PC-3 (cell line): ENCODE results near the gene ANKMY2. TPM values are rescaled to one million over a fixed set of nuclear protein-coding genes. Genes with fewer than 3 reads are reported as not detected.

Source experiments
- ATAC-seq: fragments of 200-7000 bp; cut with Tn5 transposase; 2 replicates; pipeline ENCODE4 v1.9.1; 2020; ENCODE audit warnings: mild to moderate bottlenecking, moderate library complexity
- BruUV-seq: library from RNA; stranded (reverse); fragments of 400-500 nt; replicated peaks from 2 replicates; lab custom pipeline; 2021; lab: Mats Ljungman, UMichigan
- CTCF ChIA-PET: fragments of 300-600 bp; sonication (Branson Sonifier 250); formaldehyde crosslinking; loops from one replicate; lab custom pipeline; 2022; ENCODE audit warnings: antibody characterized with exemption; lab: Charles Lee
- POLR2A ChIA-PET: fragments of 300-600 bp; sonication (Branson Sonifier 250); formaldehyde crosslinking; loops from one replicate; lab custom pipeline; 2022; ENCODE audit warnings: antibody characterized with exemption; ENCODE audit not compliant: unreplicated experiment; lab: Charles Lee
- DNase-seq: peaks from one replicate; pipeline ENCODE4 v3.0.0-alpha.2; 2015
- H2AFZ ChIP-seq: fragments of 300-600 bp; sonication (generic); 2 replicates; pipeline ENCODE4 v1.6.0; 2016; ENCODE audit warnings: antibody characterized with exemption, low read length
- H3F3A ChIP-seq: fragments of 300-600 bp; sonication (generic); one replicate; pipeline ENCODE4 v1.6.0; 2017; ENCODE audit warnings: antibody characterized with exemption, low read length, control low read depth, mild to moderate bottlenecking; ENCODE audit not compliant: unreplicated experiment
- H3K27ac ChIP-seq: fragments of 300-600 bp; sonication (generic); 2 replicates; pipeline ENCODE4 v1.5.1; 2016; ENCODE audit warnings: mild to moderate bottlenecking, low read length
- H3K27me3 ChIP-seq: fragments of 300-600 bp; sonication (generic); 2 replicates; pipeline ENCODE4 v1.6.1; 2016; ENCODE audit warnings: low read length, mixed read lengths
- H3K36me3 ChIP-seq: fragments of 300-600 bp; sonication (generic); 2 replicates; pipeline ENCODE4 v1.6.1; 2016; ENCODE audit warnings: low read depth, mixed run types, low read length, mixed read lengths
- H3K4me1 ChIP-seq: fragments of 300-600 bp; sonication (generic); 2 replicates; pipeline ENCODE4 v1.5.1; 2016; ENCODE audit warnings: low read length; ENCODE audit not compliant: insufficient read depth
- H3K4me2 ChIP-seq: fragments of 300-600 bp; sonication (generic); 2 replicates; pipeline ENCODE4 v1.6.0; 2016; ENCODE audit warnings: low read length
- H3K4me3 ChIP-seq: fragments of 300-600 bp; sonication (generic); 2 replicates; pipeline ENCODE4 v1.5.1; 2016; ENCODE audit warnings: mild to moderate bottlenecking, low read length, mixed read lengths
- H3K79me2 ChIP-seq: fragments of 300-600 bp; sonication (generic); 2 replicates; pipeline ENCODE4 v1.6.1; 2017; ENCODE audit warnings: low read length, mixed read lengths
- H3K9ac ChIP-seq: fragments of 300-600 bp; sonication (generic); 2 replicates; pipeline ENCODE4 v1.6.0; 2016; ENCODE audit warnings: mild to moderate bottlenecking, low read length
- H3K9me2 ChIP-seq: fragments of 300-600 bp; sonication (generic); replicated peaks from 2 replicates; pipeline ENCODE4 v1.6.1; 2016; ENCODE audit warnings: mixed run types, low read length, mixed read lengths
- H3K9me3 ChIP-seq: fragments of 300-600 bp; sonication (generic); 2 replicates; pipeline ENCODE4 v1.6.1; 2016; ENCODE audit warnings: low read length, mixed read lengths
- H4K20me1 ChIP-seq: fragments of 300-600 bp; sonication (generic); 2 replicates; pipeline ENCODE4 v1.6.1; 2016; ENCODE audit warnings: low read length, mixed read lengths
- CTCF ChIP-seq: fragments of 300-600 bp; sonication (generic); conservative IDR thresholded peaks from 2 replicates; pipeline ENCODE4 v1.5.1; 2017; ENCODE audit warnings: antibody characterized with exemption, low read depth, mild to moderate bottlenecking, low read length
- EZH2 ChIP-seq: fragments of 300-600 bp; sonication (generic); IDR thresholded peaks from one replicate; pipeline ENCODE4 v1.6.1; 2017; ENCODE audit warnings: antibody characterized with exemption, mild to moderate bottlenecking, low read length; ENCODE audit not compliant: unreplicated experiment
- EZH2phosphoT487 ChIP-seq: fragments of 300-600 bp; sonication (generic); IDR thresholded peaks from 2 replicates; pipeline ENCODE4 v1.6.1; 2018; ENCODE audit warnings: mild to moderate bottlenecking, antibody characterized with exemption, low read length, borderline replicate concordance
- intact Hi-C: fragments of 100-400 bp; cut with micrococcal nuclease; formaldehyde crosslinking; loops from 2 replicates; pipeline ENCODE4 v1.9.0; 2023
- total RNA-seq: library from RNA; depleted of rRNA; stranded (reverse); fragments of >200 nt; gene quantifications from 2 replicates; pipeline ENCODE4 v1.2.3, GENCODE V29; 2014

ANKMY2 gene
- total RNA-seq, 1 experiment from 2014 or later = 8.5 TPM

GRCh38 chr7:16693601-16694318, 48.2 kb upstream of the ANKMY2 start:
- no peaks in the 10 kb centered on the region for H4K20me1 ChIP-seq
- POLR2A ChIA-PET = interaction anchor here (0.5 to 0.6 kb wide), 2 partner anchors 93 to 197 kb away, joined by 3 to 4 read pairs; no protein-coding TSS in a partner anchor
- H3K4me1 ChIP-seq = peaks cover 32% of the 10 kb centered on the region
- no peak overlapping the region for H2AFZ ChIP-seq
- H3K27ac ChIP-seq = peak overlapping the region; percentile 78
- DNase-seq (peak; percentile 55), ATAC-seq (peak; percentile 63)
- H3K27me3 ChIP-seq = no peaks in the 10 kb centered on the region
- H3K36me3 ChIP-seq = peaks cover 59% of the 10 kb centered on the region
- H3K4me2 ChIP-seq = no peak overlapping the region
- H3K4me3 ChIP-seq = no peak overlapping the region
- no peaks in the 10 kb centered on the region for H3F3A ChIP-seq
- intact Hi-C loops = loop anchor here (2.0 to 10.0 kb wide), 5 partner anchors 45 to 579 kb away; no protein-coding TSS in a partner anchor
- TF ChIP-seq CTCF (no peak), EZH2 (no peak), EZH2phosphoT487 (no peak)
- no TSS peak for BruUV-seq
- CTCF ChIA-PET = interaction anchor here (0.5 kb wide), 1 partner anchor 19 kb away, joined by 3 read pairs; no protein-coding TSS in a partner anchor
- H3K9ac ChIP-seq = peak overlapping the region; percentile 5; the same call in 1 of the 2 replicates
- no peaks in the 10 kb centered on the region for H3K9me2 ChIP-seq
- H3K79me2 ChIP-seq = no peaks in the 10 kb centered on the region
- H3K9me3 ChIP-seq = no peaks in the 10 kb centered on the region

- H3K4me2 ChIP-seq = no peak overlapping the region
- no peaks in the 10 kb centered on the region for H3K79me2 ChIP-seq
- DNase-seq (no peak), ATAC-seq (no peak)
- H3K9ac ChIP-seq = peak overlapping the region; percentile 6; the same call in 1 of the 2 replicates
- H3K4me3 ChIP-seq = no peak overlapping the region
- no peaks in the 10 kb centered on the region for H3K27me3 ChIP-seq
- no peaks in the 10 kb centered on the region for H3K9me3 ChIP-seq
- TF ChIP-seq EZH2phosphoT487 = no peak
- TF ChIP-seq EZH2 = no peak
- TF ChIP-seq CTCF = no peak
- no TSS peak for BruUV-seq
- H3K9me2 ChIP-seq = no peaks in the 10 kb centered on the region
- CTCF ChIA-PET = no interaction called here
- no peaks in the 10 kb centered on the region for H4K20me1 ChIP-seq
- intact Hi-C loops = loop anchor here (5.0 to 10.0 kb wide), 3 partner anchors 89 to 576 kb away; no protein-coding TSS in a partner anchor
- peak overlapping the region; percentile 78 for H3K27ac ChIP-seq
- no peak overlapping the region for H2AFZ ChIP-seq
- no peaks in the 10 kb centered on the region for H3F3A ChIP-seq
- POLR2A ChIA-PET = no interaction called here
- peaks cover 45% of the 10 kb centered on the region for H3K36me3 ChIP-seq
- H3K4me1 ChIP-seq = peaks cover 37% of the 10 kb centered on the region
Measured at GRCh38 chr7:16691241-16691640, 45.7 kb upstream of the ANKMY2 start.
